ENCODE data around the gene CCL18.

DNA sequence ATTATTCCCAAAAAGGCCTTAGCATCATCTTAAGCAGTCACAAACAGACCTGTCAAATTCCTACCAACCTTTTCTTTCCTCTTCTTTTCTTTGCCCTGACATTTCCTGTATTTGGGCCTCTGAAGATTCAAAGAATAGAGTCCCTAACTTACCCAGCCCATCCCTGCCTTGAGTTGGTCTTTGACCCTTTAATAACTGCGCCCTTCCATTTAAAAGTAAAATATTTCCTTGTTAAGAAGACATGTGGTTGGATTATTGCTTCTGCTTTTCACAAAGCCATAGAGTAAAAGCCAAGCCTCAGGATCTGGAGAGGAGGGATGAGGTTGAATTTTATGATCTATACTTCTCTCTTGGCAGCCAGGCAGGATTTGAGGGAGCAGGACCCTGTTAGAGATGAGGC, 33.1 kb upstream of the CCL18 start:
- TF ChIP-seq, protein P1, sequence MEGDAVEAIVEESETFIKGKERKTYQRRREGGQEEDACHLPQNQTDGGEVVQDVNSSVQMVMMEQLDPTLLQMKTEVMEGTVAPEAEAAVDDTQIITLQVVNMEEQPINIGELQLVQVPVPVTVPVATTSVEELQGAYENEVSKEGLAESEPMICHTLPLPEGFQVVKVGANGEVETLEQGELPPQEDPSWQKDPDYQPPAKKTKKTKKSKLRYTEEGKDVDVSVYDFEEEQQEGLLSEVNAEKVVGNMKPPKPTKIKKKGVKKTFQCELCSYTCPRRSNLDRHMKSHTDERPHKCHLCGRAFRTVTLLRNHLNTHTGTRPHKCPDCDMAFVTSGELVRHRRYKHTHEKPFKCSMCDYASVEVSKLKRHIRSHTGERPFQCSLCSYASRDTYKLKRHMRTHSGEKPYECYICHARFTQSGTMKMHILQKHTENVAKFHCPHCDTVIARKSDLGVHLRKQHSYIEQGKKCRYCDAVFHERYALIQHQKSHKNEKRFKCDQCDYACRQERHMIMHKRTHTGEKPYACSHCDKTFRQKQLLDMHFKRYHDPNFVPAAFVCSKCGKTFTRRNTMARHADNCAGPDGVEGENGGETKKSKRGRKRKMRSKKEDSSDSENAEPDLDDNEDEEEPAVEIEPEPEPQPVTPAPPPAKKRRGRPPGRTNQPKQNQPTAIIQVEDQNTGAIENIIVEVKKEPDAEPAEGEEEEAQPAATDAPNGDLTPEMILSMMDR (IDR thresholded peaks at IDR 0.05): no peak
- TF ChIP-seq EP300 (IDR thresholded peaks at IDR 0.05): no peak
- TF ChIP-seq POLR2A (IDR thresholded peaks at IDR 0.05): no peak
- no peak for TF ChIP-seq POLR2AphosphoS5 (IDR thresholded peaks at IDR 0.05)
